ENCODE measurements around the gene MBD4. TPM values are rescaled to one million over a fixed set of nuclear protein-coding genes. Genes with fewer than 3 reads are reported as not detected.
A peak's percentile ranks its signal among the peaks of the same experiment; 100 is the strongest.

Gene MBD4
- total RNA-seq, 1 donor from 2014 or later: 38.8 TPM

DNA sequence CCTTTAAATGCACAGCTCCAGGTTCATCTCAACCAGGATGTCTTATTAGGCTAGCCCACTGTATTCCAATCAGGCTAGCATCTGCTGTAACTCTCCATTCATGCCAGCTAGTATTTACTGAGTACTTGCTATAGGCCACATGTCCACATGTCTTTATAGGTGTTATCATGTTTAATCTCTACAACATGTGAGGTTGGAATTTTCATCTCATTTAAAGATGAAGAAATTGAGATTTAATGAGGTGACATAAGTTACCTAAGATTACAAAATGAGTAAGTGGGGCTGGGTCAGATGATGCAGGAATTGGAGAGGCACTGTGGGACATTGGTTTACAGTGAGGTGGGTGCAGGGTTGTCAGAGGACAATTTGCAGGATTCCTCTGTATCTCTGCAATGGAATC is 3.2 kb upstream of the MBD4 start:
- H3K4me1 ChIP-seq: peaks cover 54% of the 10 kb centered on the region
- no peak overlapping the region for H3K4me3 ChIP-seq
- H3K36me3 ChIP-seq: peaks cover 1% of the 10 kb centered on the region
- H3K27ac ChIP-seq: no peak overlapping the region
- H3K27me3 ChIP-seq (ENCODE audit: low read depth): no peaks in the 10 kb centered on the region
- intact Hi-C loops (cut with DNase I): no loop called here
- no peak for TF ChIP-seq CTCF (IDR thresholded peaks at IDR 0.05)
- H3K9me3 ChIP-seq: no peaks in the 10 kb centered on the region
- ATAC-seq (no peak), DNase-seq (no peak)

GRCh38 chr3:129442486-129442885 is 2.7 kb upstream of the MBD4 start:
- no peak for TF ChIP-seq CTCF (IDR thresholded peaks at IDR 0.05)
- DNase-seq: no peak
- H3K4me3 ChIP-seq: no peak overlapping the region
- ATAC-seq: no peak
- H3K27ac ChIP-seq: peak overlapping the region; percentile 91
- H3K27me3 ChIP-seq (ENCODE audit: low read depth): no peaks in the 10 kb centered on the region
- peaks cover 58% of the 10 kb centered on the region for H3K4me1 ChIP-seq
- no peaks in the 10 kb centered on the region for H3K9me3 ChIP-seq
- intact Hi-C loops (cut with DNase I): no loop called here
- H3K36me3 ChIP-seq: peaks cover 6% of the 10 kb centered on the region

DNA sequence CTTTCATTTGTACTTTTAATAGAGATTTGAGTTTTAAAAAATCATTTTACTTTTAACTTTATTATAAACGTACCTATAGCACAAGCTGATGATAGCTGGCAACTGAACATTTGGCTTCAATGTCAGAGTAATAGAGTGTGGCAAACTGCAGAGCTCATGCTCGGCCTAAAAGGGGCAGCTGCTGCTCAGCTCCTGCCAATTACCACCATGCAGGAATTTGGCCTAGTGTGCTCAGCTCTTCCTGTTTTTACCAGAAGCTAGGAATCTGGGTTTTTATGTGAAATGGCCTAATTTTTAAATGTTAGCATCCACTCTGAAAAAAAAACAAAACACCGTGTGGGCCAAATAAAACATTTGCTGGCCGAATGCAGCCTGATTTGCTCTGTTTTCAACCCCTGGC is 2.0 kb upstream of the MBD4 start:
- Histone ChIP-seq H3K27ac (peak overlapping the region; percentile 91), H3K27me3 (ENCODE audit: low read depth) (no peaks in the 10 kb centered on the region), H3K4me1 (peaks cover 61% of the 10 kb centered on the region), H3K4me3 (peak overlapping the region; percentile 88), H3K9me3 (no peaks in the 10 kb centered on the region), H3K36me3 (peaks cover 13% of the 10 kb centered on the region)
- TF ChIP-seq CTCF (IDR thresholded peaks at IDR 0.05): no peak
- DNase-seq: no peak
- intact Hi-C loops (cut with DNase I): no loop called here
- no peak for ATAC-seq

DNA sequence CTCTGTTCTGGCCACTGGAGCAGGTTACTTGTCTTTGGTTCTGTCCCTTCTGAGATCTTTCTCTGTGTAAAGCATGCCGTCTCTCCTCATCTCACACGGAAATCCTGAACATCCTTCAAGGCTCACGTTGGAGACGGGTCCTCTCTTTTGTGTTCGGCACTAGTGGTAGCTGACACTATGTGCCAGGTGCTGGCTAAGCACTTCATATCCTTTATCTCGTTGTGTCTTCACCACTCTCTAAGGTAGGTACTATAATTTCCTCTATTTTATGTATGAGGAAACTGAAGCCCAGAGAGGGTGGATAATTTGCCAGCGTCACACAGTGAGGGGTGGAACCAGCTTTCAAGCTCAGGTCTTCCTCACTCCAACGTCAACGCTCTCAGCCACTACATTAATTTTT is 1.5 kb upstream of the MBD4 start:
- DNase-seq (no peak), ATAC-seq (no peak)
- intact Hi-C loops (cut with DNase I): no loop called here
- Histone ChIP-seq H3K36me3 (peaks cover 19% of the 10 kb centered on the region), H3K4me3 (peak overlapping the region; percentile 88), H3K27me3 (ENCODE audit: low read depth) (no peaks in the 10 kb centered on the region), H3K4me1 (peaks cover 61% of the 10 kb centered on the region), H3K9me3 (no peaks in the 10 kb centered on the region), H3K27ac (peak overlapping the region; percentile 91)
- no peak for TF ChIP-seq CTCF (IDR thresholded peaks at IDR 0.05)

- no peak for DNase-seq
Observed at GRCh38 chr3:129440618-129441190, 956 bp upstream of the MBD4 start.

More at GRCh38 chr3:129440618-129441190, 956 bp upstream of the MBD4 start:
- Histone ChIP-seq H3K4me1 (peaks cover 61% of the 10 kb centered on the region), H3K9me3 (no peaks in the 10 kb centered on the region), H3K27me3 (ENCODE audit: low read depth) (no peaks in the 10 kb centered on the region), H3K27ac (peak overlapping the region; percentile 91), H3K4me3 (peak overlapping the region; percentile 88), H3K36me3 (peaks cover 24% of the 10 kb centered on the region)
- no peak for ATAC-seq
- no peak for TF ChIP-seq CTCF (IDR thresholded peaks at IDR 0.05)
- intact Hi-C loops (cut with DNase I): no loop called here
